Astrocyte of the spinal cord (primary cell): ENCODE measurements around the gene PAPSS2.
A peak's percentile ranks its signal among the peaks of the same experiment; 100 is the strongest.
"Not testable (repeated sequence)": the region's sequence is repeated elsewhere in the genome, so short reads cannot be mapped to it uniquely, and the experiment has no call there.

ENCODE experiments used
- DNase-seq: peaks from one replicate; pipeline ENCODE4 v3.0.0; 2011; ENCODE audit warnings: low read depth, low spot score
- H3K4me3 ChIP-seq: 2 replicates; pipeline ENCODE4 v1.5.1; 2011; ENCODE audit warnings: low read depth, mild to moderate bottlenecking, low read length, moderate library complexity
- in situ Hi-C: cut with HindIII; loops from 2 replicates; pipeline ENCODE4 v1.10.0; 2017; ENCODE audit warnings: low sequenced_read_pairs
- TF ChIP-seq, protein P1 (sequence below): IDR thresholded peaks from 2 replicates; pipeline ENCODE4 v1.5.1; 2012; ENCODE audit warnings: low read depth, mild to moderate bottlenecking, low read length, inconsistent platforms

PAPSS2 gene

DNA sequence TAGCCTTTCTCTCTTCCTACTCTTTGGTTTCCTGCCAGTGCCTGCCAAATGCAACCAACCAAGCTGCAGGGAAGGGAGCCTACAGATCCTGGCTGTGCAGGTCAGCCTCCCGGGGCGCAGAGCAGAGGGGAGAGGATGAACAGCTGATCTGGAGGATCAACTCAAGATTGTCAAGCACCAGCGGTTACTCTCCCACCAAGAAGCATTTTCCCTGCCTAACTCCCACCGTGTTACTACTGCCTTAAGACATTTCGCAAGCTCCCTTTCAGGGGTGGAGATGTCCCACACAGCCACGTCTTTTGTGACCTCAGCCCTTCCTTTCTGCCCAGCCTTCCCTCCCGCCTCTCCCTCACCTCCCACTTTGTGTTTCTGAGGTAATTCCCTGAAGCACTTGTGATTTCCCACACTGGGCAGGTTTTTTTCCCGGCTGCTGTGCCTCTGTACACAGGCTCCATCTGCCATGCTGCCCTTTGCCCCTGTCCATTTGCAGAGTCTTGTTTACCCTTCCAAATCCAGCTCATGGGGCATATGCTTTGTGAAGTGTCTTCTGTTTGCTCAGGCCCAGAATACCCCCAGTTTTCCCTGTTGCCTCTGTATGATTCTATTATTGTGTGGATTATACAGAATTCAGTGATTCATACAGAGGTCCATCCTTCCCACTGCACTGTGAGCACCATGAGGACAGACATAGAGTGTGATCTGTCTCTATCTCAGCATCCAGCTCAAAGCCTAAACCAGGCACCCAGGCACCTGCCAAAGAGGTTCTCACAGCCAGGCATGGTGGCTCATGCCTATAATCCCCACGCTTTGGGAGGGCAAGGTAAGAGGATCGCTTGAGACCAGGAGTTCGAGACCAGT lies 40.9 kb upstream of the PAPSS2 start:
- TF ChIP-seq, protein P1, sequence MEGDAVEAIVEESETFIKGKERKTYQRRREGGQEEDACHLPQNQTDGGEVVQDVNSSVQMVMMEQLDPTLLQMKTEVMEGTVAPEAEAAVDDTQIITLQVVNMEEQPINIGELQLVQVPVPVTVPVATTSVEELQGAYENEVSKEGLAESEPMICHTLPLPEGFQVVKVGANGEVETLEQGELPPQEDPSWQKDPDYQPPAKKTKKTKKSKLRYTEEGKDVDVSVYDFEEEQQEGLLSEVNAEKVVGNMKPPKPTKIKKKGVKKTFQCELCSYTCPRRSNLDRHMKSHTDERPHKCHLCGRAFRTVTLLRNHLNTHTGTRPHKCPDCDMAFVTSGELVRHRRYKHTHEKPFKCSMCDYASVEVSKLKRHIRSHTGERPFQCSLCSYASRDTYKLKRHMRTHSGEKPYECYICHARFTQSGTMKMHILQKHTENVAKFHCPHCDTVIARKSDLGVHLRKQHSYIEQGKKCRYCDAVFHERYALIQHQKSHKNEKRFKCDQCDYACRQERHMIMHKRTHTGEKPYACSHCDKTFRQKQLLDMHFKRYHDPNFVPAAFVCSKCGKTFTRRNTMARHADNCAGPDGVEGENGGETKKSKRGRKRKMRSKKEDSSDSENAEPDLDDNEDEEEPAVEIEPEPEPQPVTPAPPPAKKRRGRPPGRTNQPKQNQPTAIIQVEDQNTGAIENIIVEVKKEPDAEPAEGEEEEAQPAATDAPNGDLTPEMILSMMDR, result no peak
- H3K4me3 ChIP-seq, result no peak overlapping the region
- in situ Hi-C loops, result no loop called here
- DNase-seq, result no peak

DNA sequence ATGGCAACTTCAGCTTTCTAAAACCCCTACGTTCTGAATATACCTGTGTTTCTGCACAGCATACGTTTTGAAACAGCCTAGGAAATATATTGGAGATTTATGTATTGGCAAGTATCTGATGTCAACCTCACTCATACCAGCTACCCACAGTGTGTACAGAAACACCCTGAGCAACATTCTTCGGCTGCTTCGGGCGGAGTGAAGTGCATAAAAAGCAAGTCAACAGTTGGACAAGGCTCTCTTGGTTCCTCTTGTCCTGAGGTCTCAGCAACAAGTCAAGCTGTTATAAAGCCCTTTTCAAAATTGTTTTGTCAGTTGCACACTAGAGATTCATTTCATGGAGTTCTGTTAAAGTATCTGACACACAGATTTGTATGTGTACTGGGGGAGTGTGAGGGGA lies 40.0 kb upstream of the PAPSS2 start:
- no peak overlapping the region for H3K4me3 ChIP-seq
- in situ Hi-C loops, result no loop called here
- DNase-seq, result peak; percentile 34
- TF ChIP-seq, protein P1, result no peak

DNA sequence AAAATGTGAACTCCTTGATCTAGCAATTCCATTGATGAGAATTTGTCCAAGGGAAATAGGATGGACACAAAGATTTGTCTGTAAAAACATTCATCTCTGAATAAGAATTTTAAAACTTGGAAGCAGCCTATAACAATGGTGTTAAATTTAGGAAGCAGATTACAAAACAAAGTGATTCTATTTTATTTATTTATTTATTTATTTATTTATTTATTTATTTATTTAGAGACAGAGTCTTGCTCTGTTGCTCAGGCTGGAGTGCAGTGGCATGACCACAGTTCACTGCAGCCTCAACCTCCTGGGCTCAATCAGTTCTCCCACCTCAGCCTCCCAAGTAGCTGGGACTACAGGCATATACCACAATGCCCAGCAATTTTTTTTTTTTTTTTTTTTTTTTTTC lies 38.2 kb upstream of the PAPSS2 start:
- H3K4me3 ChIP-seq, in situ Hi-C loops, DNase-seq: not testable (repeated sequence)

DNA sequence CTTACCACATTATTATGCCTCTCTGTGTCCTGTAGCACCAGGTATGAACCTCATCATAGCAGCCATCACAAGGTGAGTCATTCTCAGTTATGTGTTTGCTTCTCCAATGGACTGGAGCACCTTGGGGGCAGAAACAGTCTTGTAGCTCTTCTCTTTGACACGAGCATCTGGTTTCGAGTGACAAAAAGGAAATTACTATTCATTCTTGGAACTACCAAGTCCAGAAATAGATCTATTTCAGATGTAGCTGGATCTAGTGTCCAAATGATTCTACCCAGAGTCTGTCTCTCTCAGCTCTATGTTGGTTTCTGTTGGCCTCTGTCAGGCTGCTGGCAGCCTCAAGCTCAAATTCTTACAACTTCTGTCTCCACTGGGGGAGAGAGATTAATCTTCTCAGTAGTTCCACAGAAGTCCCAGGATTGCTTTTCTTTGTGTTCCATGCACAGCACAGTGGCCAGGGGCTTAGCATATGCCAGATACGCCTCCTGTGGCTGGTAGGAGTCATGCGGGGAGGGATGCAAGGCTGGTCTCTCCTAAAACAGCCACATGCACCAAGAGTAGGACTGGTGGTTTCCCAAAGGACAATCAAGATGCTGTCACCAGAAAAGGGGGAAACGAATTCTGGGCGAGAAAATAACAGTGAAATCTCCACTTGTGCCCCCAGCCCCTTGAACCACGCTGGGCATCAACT lies 37.2 kb upstream of the PAPSS2 start:
- DNase-seq, result no peak
- H3K4me3 ChIP-seq, result no peak overlapping the region
- in situ Hi-C loops, result no loop called here
- TF ChIP-seq, protein P1, result peak; percentile 4

DNA sequence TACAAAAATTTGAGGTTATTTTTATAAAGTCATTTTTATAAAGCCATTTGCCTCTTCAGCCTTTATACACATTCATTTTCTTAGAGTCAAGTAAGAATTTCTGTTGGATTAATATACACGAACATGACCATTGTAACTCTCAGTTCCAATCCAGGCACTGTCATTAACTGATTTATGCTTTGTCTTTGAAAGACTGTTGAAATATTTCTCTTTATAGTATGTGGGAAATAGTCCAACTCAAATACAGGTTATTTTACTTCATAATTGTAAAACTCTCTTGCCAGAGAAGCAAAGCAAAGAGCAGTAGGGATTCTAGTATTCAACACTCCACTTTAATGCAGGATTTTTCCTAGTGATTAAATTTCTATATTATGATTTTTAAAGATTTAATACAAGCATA lies 36.5 kb upstream of the PAPSS2 start:
- H3K4me3 ChIP-seq, result no peak overlapping the region
- in situ Hi-C loops, result no loop called here
- TF ChIP-seq, protein P1, result no peak
- DNase-seq, result no peak

DNA sequence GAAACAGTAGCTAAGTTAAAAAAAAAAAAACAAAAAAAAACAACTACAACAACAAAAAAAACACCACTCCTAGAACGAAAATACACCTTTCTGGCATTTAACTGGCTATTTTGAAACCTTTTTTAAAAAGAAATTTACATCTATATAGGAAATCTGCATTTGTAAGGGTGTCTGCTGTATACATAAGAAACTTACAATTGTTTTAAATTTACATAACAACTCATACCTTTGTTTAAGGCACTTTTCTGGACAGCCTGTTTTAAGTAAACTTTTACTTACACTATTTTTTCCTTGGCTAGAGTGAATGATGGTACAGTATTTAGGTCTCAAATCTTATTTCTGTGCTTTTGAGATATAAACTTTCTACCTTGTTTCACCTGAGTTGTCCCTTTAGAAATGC lies 34.0 kb upstream of the PAPSS2 start:
- TF ChIP-seq, protein P1, result no peak
- no peak for DNase-seq
- no peak overlapping the region for H3K4me3 ChIP-seq
- in situ Hi-C loops, result no loop called here

DNA sequence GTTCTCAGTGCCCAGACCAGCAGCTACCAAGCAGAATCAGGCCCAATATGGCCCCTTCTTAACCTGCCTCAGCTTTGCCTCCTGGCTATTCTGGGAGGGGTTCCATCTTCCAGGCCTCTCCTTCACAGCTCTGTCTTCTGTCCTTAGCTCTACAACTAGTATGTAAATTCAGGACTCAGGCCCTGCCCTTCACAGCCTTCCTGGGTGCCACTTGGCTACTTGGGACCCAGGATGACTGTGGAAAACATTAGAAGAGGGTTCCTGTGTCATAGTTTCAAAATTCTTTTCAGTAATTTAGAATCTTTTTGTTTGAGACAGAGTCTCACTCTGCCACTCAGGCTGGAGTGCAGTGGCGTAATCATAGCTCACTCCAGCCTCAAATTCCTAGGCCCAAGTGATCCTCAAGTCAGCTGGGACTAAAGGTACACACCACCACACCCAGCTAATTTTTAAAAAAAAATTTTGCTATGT lies 33.2 kb upstream of the PAPSS2 start:
- no peak overlapping the region for H3K4me3 ChIP-seq
- TF ChIP-seq, protein P1, result no peak
- in situ Hi-C loops, result no loop called here
- no peak for DNase-seq
